ENCODE data around the gene NECTIN1.

Gene NECTIN1

GRCh38 chr11:119671561-119672015 is 57.4 kb downstream of the NECTIN1 start:
- no peak for DNase-seq (ENCODE audit: low read depth)

- DNase-seq (ENCODE audit: low read depth): no peak
These were observed 57.9 kb downstream of the NECTIN1 start for GRCh38 chr11:119671051-119671450.

DNA sequence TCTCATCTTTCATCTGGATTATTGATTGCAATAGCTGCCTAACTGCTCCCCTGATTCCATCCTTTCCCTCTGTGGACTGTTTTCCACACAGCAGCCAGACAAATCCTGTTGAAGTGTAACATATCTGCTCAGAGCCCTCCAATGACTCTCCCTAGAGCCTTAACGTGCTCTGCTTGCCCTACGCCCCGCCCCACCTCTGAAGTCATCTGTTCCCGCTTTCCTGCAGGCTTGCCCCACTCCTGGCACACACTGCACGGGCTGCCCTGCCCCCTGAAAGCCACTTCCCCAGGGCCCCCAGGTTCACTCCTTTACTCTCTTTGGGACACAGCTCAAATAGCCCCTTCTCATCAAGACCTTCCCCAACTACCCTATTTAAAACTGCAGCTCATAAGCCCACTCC is 59.5 kb downstream of the NECTIN1 start:
- no peak for DNase-seq (ENCODE audit: low read depth)

- no peak for DNase-seq (ENCODE audit: low read depth)
These were observed 60.3 kb downstream of the NECTIN1 start for GRCh38 chr11:119668676-119669075.

GRCh38 chr11:119666463-119667131 is 62.4 kb downstream of the NECTIN1 start:
- peak; percentile 28 for DNase-seq (ENCODE audit: low read depth)

GRCh38 chr11:119666061-119666460 is 62.9 kb downstream of the NECTIN1 start:
- no peak for DNase-seq (ENCODE audit: low read depth)

- DNase-seq (ENCODE audit: low read depth): no peak
These were observed 64.1 kb downstream of the NECTIN1 start for GRCh38 chr11:119664701-119665420.

GRCh38 chr11:119664063-119664572 is 64.9 kb downstream of the NECTIN1 start:
- DNase-seq (ENCODE audit: low read depth): no peak

GRCh38 chr11:119663279-119663678 is 65.7 kb downstream of the NECTIN1 start:
- DNase-seq (ENCODE audit: low read depth): no peak

DNA sequence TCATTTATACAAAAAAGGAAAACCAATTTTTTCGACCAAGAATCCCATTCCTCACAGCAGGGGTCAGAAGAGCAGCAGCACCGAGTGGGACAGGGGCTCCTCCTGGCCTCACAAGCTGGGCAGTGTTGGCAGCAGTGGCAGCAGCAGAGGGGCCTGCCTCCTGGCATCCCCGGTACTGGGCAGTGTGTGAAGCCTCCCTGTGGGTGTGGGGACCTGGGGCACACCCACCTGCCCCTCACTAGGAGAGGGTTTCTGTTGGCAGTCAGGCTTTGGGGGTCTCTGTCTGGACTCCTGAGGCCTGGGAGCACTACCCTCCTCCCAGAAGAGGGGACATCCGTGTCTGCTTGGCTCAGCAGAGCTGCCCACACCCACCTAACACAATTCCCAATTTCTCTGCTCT is 67.8 kb downstream of the NECTIN1 start:
- no peak for DNase-seq (ENCODE audit: low read depth)

DNA sequence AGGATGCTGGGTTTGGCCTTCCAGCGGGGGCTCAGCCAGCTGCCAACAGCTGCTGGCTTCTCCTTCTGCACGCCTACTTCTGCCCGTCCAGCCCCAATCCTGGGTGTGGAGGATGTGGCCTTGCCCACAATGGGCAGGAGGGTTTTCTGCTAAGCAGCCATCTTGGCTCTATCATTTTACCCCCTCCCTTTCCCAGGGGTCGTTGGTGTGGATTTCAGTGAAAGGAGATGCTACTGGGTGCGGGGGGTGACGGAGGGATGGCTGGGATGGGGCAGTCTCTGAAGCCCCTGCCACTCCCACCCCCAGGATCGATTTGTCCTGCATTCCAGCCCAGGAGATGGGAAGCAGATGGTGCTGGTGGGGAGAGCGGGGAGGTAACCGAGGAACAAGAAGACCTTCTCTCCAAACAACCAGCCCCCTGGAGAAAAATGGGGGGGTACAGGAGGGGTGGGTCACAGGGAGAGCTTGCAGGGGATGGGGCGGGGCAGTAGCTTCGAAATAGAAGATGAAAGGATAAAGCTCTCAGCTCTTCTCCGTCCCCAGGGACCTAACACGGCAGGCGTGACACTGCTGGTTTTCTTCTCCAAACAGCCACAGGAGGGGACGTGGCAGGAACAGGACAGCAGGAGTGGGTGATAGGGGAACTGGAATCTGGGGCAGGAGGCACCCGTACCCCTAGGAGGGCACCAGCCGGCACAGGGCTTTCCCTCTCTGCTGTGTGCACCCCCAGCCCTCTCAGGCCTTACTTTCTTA is 68.9 kb downstream of the NECTIN1 start:
- DNase-seq (ENCODE audit: low read depth): no peak

DNA sequence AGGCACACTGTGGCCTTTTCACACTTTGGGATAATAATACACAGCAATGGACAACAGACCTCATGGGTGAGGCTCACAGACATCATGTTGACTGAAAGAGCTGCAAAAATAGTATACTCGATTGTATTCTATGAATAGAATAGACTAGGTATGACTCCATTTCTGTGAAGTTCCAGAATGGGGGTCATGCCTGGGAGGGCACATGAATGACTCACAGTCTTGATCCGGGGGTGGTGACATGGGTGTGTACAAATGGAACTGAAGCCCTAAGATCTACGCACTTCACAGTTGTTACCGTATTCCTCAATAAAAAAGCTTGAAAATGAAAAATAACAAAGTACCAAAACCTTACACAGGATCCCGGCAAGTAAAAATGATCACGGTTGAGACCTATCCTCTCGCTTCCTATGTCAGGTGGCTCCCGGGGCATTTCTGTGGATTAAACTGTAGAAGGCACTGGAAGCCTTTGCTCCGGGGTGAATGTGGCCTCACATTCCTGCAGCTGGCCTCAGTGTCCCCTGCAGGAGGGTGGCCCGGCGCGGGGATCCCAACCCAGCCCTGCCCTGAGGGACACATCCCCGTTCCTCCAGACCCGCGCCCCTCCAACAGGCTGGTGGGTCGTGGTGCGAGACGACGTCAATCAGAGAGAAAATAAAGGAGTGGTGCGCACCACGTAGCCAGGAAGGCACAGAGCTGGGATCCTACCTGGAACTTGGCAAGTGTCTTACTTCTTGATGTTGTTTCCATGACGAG is 75.9 kb downstream of the NECTIN1 start:
- no peak for DNase-seq (ENCODE audit: low read depth)

DNA sequence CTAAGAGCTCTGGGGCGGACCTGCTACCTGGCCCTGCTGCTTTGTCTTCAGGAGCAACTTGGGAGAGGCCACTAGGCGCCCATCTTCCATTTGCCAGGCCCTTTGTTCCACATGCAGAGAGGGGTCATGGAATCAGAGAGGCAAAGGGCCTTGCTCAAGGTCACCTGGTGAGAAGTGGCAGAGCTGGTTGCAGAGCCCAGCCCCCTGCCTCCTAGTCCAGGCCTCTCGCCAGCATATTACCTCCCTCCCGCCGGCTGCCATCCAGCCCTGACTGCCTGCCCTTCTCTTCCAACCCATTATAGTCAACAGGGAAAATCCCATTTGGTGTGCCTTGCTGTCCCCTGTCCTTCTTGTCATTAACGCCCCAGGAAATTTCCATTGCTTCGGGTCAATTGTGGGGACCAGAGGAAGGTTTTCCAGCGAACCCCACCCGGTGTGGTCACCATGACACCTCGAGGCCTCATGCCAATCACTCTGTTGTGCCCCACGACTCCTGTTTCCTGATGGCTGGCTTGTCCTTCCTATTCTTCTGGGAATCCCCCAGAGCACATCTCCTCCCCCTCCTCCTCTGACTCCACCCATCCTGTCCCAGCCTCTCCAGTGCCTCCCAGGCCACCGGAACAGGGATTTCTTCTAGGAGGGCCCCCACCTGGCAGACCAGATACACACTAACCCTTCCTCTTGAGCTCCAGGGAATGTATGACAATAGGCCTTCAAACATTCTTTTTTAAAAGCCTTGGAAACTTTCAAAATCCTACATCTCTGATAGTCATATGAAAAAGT is 77.0 kb downstream of the NECTIN1 start:
- no peak for DNase-seq (ENCODE audit: low read depth)

DNA sequence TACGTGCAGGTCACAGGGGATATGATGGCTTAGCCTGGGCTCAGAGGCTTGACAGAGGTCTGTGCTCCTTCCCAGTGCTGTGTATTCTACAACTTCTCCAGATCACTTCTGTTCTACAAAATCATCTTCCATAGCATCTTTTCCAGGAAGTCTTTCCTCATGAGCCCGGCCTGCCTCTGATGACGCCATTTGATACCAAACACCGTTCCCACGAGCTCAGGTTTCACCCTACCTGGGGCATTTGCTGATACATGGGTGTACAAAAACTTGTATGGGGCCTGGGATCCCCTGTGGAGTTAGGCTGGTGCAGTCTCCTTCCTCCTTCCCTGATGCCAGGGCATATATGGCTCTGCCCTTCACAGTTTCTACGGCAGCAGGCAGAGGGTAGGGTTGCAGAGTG is 78.7 kb downstream of the NECTIN1 start:
- DNase-seq (ENCODE audit: low read depth): no peak

GRCh38 chr11:119647254-119647653 is 81.7 kb downstream of the NECTIN1 start:
- DNase-seq (ENCODE audit: low read depth): no peak

DNA sequence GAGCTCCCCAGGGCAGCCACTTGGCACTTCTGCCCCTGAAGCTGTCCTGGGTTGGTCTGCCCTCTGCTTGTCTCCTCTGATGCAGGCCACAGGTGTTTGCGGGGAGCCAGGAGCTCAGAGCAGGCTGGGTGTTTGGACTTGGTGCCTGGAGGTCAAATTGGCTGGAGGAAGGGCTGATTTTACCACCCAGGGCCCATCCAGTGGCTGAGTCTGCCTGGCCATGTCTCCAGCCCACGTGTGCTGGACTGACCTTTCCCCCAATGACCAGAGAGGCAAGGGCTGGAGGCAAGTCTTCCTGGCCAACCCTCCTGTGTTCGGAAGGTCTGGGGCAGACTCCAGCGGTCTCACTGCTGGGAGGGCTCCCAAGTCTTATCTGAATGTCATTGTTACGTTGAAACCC is 84.0 kb downstream of the NECTIN1 start:
- no peak for DNase-seq (ENCODE audit: low read depth)

GRCh38 chr11:119644502-119644901 is 84.5 kb downstream of the NECTIN1 start:
- DNase-seq (ENCODE audit: low read depth): no peak

DNA sequence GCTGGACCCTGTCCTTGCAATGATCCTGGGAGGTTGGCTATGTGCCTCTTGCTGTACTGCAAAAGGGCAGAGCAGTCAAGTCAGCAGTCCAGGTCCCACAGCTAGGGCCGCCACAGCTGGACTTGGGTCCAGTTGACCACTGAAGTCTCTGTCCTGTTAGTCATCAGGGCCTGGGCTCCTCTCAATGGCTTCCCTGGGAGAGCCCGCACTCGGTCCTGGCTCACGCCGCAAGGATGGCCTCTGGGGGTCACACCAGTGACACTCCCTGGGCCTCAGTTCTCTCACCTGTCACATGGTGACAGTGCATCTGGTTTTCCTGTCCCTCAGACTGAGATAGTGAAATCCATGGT is 85.1 kb downstream of the NECTIN1 start:
- DNase-seq (ENCODE audit: low read depth): no peak

DNA sequence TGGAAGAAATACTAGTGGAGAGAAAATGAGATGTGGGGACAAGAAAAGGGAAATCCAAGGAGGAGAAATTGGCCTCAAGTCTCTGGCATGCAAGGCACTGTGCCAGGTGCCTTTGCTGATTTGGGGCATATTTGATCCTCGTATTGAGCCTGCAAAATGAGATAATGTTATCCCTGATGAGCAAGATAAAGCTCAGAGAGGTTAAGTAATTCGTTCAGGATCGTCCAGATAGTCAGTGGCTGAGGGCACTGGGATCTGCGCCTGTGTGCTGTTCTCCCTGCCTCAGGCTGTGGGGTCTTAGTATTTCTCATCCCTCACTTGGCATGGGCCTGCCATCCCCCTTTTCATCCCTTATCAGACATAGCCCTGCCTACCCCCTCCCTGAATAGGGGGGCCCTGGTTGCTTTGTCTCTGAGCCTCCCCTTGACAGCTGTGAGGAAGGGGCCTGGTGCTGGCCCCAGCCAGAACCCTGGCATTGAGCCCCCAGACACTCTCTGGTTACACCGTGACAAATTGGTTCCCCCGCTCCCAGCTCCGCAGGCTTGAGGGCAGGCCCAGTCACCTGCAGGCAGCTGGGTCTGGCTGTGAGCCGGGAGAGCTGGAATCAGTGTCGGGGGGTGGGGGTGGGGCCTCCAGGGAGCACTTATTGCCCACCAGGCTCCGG is 85.7 kb downstream of the NECTIN1 start:
- no peak for DNase-seq (ENCODE audit: low read depth)

- no peak for DNase-seq (ENCODE audit: low read depth)
These were observed 86.8 kb downstream of the NECTIN1 start for GRCh38 chr11:119641983-119642745.

Measured in stimulated activated CD8-positive, alpha-beta memory T cell treated with anti-CD3 and anti-CD28 coated beads, Interleukin-7, amount 100 ng/mL, for 24 hours (primary cell).